CD8-positive, alpha-beta memory T cell (primary cell): ENCODE measurements around the gene LRIT3. TPM values are rescaled to one million over a fixed set of nuclear protein-coding genes. Genes with fewer than 3 reads are reported as not detected.
A peak's percentile ranks its signal among the peaks of the same experiment; 100 is the strongest.
"Not testable (repeated sequence)": the region's sequence is repeated elsewhere in the genome, so short reads cannot be mapped to it uniquely, and the experiment has no call there.

Experiments used
- CTCF ChIA-PET: fragments of 350-600 bp; sonication (Branson Sonifier 250); formaldehyde crosslinking; loops from one replicate; lab custom pipeline; 2021; ENCODE audit warnings: antibody characterized with exemption; lab: Charles Lee
- POLR2A ChIA-PET: fragments of 350-600 bp; sonication (Branson Sonifier 250); formaldehyde crosslinking; loops from one replicate; lab custom pipeline; 2021; ENCODE audit warnings: antibody characterized with exemption; lab: Charles Lee
- DNase-seq, 5 donors: peaks; one replicate each; pipeline versions ENCODE4 v3.0.0 to v3.0.0-alpha.2; 2020 to 2022; ENCODE audit warnings: mixed read lengths in 1 of 5
- H3K27ac ChIP-seq: one replicate; pipeline ENCODE4 v1.7.0; 2013; ENCODE audit warnings: low read depth, mild to moderate bottlenecking, low read length, moderate library complexity
- H3K27me3 ChIP-seq: 2 replicates; pipeline ENCODE4 v1.7.0; 2013; ENCODE audit warnings: low read length, mild to moderate bottlenecking; ENCODE audit not compliant: insufficient read depth, poor library complexity, severe bottlenecking
- H3K36me3 ChIP-seq: 2 replicates; pipeline ENCODE4 v1.7.0; 2013; ENCODE audit warnings: mild to moderate bottlenecking, low read length, moderate library complexity; ENCODE audit not compliant: insufficient read depth
- H3K4me1 ChIP-seq: 2 replicates; pipeline ENCODE4 v1.7.0; 2013; ENCODE audit warnings: mild to moderate bottlenecking, low read length, moderate library complexity; ENCODE audit not compliant: insufficient read depth
- H3K4me3 ChIP-seq: 2 replicates; pipeline ENCODE4 v1.7.0; 2013; ENCODE audit warnings: mild to moderate bottlenecking, low read length
- H3K9me3 ChIP-seq: 2 replicates; pipeline ENCODE4 v1.7.0; 2013; ENCODE audit warnings: mild to moderate bottlenecking, low read length
- H3K27ac Mint-ChIP-seq, 8 donors: one replicate each; pipeline ENCODE4 v1.8.0; 2020 to 2021; ENCODE audit warnings: mixed read lengths in 8 of 8, mild to moderate bottlenecking in 6 of 8, inconsistent platforms in 3 of 8, moderate library complexity in 3 of 8
- H3K27me3 Mint-ChIP-seq, 2 donors: one replicate each; pipeline ENCODE4 v1.8.0; 2020 to 2021; ENCODE audit warnings: mixed read lengths in 2 of 2, mild to moderate bottlenecking in 1 of 2, moderate library complexity in 1 of 2
- H3K36me3 Mint-ChIP-seq, 3 donors: one replicate each; pipeline ENCODE4 v1.8.0; 2020 to 2021; ENCODE audit warnings: mixed read lengths in 3 of 3, inconsistent platforms in 1 of 3, mild to moderate bottlenecking in 1 of 3
- H3K4me1 Mint-ChIP-seq, 3 donors: one replicate each; pipeline ENCODE4 v1.8.0; 2020 to 2021; ENCODE audit warnings: mixed read lengths in 3 of 3, inconsistent platforms in 1 of 3, mild to moderate bottlenecking in 1 of 3
- H3K4me3 Mint-ChIP-seq, 7 donors: one replicate each; pipeline ENCODE4 v1.8.0; 2020 to 2021; ENCODE audit warnings: mixed read lengths in 7 of 7, mild to moderate bottlenecking in 6 of 7, moderate library complexity in 4 of 7, inconsistent platforms in 2 of 7
- H3K9me3 Mint-ChIP-seq, 5 donors: one replicate each; pipeline ENCODE4 v1.8.0; 2020 to 2022; ENCODE audit warnings: mixed read lengths in 5 of 5, mild to moderate bottlenecking in 3 of 5, moderate library complexity in 2 of 5, inconsistent platforms in 1 of 5
- polyA plus RNA-seq: library from polyadenylated mRNA; unstranded; fragments of 300-500 nt; fragmentation: Illumina TruSeq; gene quantifications from one replicate; pipeline ENCODE4 v1.2.3, GENCODE V29; 2021
- total RNA-seq, 2 experiments: library from RNA; stranded (reverse); gene quantifications; one replicate each; pipeline ENCODE4 v1.2.3, GENCODE V29; 2021

LRIT3 gene
- total and polyA plus RNA-seq, 3 experiments from 2014 or later: 0.20 to 0.24 TPM; not detected in 1

- ChIA-PET CTCF (no interaction called here), POLR2A (no interaction called here)
These were observed 26.0 kb downstream of the LRIT3 start for GRCh38 chr4:109873791-109874514.

GRCh38 chr4:109875106-109875505 lies 27.2 kb downstream of the LRIT3 start:
- Mint-ChIP-seq H3K9me3 (no peaks in the 10 kb centered on the region), H3K4me1 (no peaks in the 10 kb centered on the region), H3K4me3 (no peak overlapping the region), H3K27ac (no peak overlapping the region), H3K27me3 (peaks cover 13 to 19% of the 10 kb centered on the region in 2 donors), H3K36me3 (peaks cover 1 to 3% (median 3%) of the 10 kb centered on the region in 3 donors)
- no peak overlapping the region for H3K4me3 ChIP-seq
- no peak overlapping the region for H3K27ac ChIP-seq
- no peaks in the 10 kb centered on the region for H3K4me1 ChIP-seq
- no peaks in the 10 kb centered on the region for H3K27me3 ChIP-seq
- no peaks in the 10 kb centered on the region for H3K36me3 ChIP-seq
- no peak for DNase-seq
- no peaks in the 10 kb centered on the region for H3K9me3 ChIP-seq
- POLR2A ChIA-PET: no interaction called here
- CTCF ChIA-PET: no interaction called here

More at GRCh38 chr4:109873791-109874514, 26.0 kb downstream of the LRIT3 start:
- H3K9me3 Mint-ChIP-seq: no peaks in the 10 kb centered on the region
- Histone ChIP-seq H3K36me3 (no peaks in the 10 kb centered on the region), H3K27ac (no peak overlapping the region), H3K27me3 (no peaks in the 10 kb centered on the region), H3K9me3 (no peaks in the 10 kb centered on the region), H3K4me1 (no peaks in the 10 kb centered on the region), H3K4me3 (no peak overlapping the region)
- no peak overlapping the region for H3K4me3 Mint-ChIP-seq
- no peak overlapping the region for H3K27ac Mint-ChIP-seq
- no peaks in the 10 kb centered on the region for H3K4me1 Mint-ChIP-seq
- DNase-seq: no peak
- H3K36me3 Mint-ChIP-seq: peaks cover 6 to 12% (median 9%) of the 10 kb centered on the region in 3 donors
- H3K27me3 Mint-ChIP-seq: peaks cover 10 to 13% of the 10 kb centered on the region in 2 donors

GRCh38 chr4:109875553-109875952 lies 27.6 kb downstream of the LRIT3 start:
- H3K4me3 ChIP-seq, H3K4me3 Mint-ChIP-seq, H3K4me1 ChIP-seq, H3K9me3 Mint-ChIP-seq, CTCF ChIA-PET, POLR2A ChIA-PET, DNase-seq, H3K36me3 ChIP-seq, H3K4me1 Mint-ChIP-seq, H3K27ac Mint-ChIP-seq, H3K27me3 ChIP-seq, H3K36me3 Mint-ChIP-seq, H3K9me3 ChIP-seq, H3K27ac ChIP-seq: not testable (repeated sequence)
- peaks cover 13 to 22% of the 10 kb centered on the region in 2 donors for H3K27me3 Mint-ChIP-seq

- no peaks in the 10 kb centered on the region for H3K9me3 Mint-ChIP-seq
- Histone ChIP-seq H3K9me3 (no peaks in the 10 kb centered on the region), H3K27me3 (no peaks in the 10 kb centered on the region), H3K4me1 (no peaks in the 10 kb centered on the region), H3K36me3 (no peaks in the 10 kb centered on the region), H3K27ac (no peak overlapping the region), H3K4me3 (no peak overlapping the region)
- ChIA-PET POLR2A (no interaction called here), CTCF (no interaction called here)
- H3K4me1 Mint-ChIP-seq: no peaks in the 10 kb centered on the region
- peaks cover 13 to 24% of the 10 kb centered on the region in 2 donors for H3K27me3 Mint-ChIP-seq
- H3K27ac Mint-ChIP-seq: no peak overlapping the region
- H3K36me3 Mint-ChIP-seq: peaks cover 0 to 3% (median 2%) of the 10 kb centered on the region in 3 donors
- no peak overlapping the region for H3K4me3 Mint-ChIP-seq
- DNase-seq: no peak
These were observed 28.8 kb downstream of the LRIT3 start for GRCh38 chr4:109876634-109877265.

GRCh38 chr4:109877400-109877799 lies 29.5 kb downstream of the LRIT3 start:
- Mint-ChIP-seq H3K9me3 (no peaks in the 10 kb centered on the region), H3K27ac (no peak overlapping the region), H3K4me1 (no peaks in the 10 kb centered on the region), H3K36me3 (peaks cover 0 to 3% (median 2%) of the 10 kb centered on the region in 3 donors), H3K27me3 (peaks cover 13 to 24% of the 10 kb centered on the region in 2 donors), H3K4me3 (peak overlapping the region in 1 of 7 donors; percentile 28)
- no peaks in the 10 kb centered on the region for H3K9me3 ChIP-seq
- ChIA-PET CTCF (no interaction called here), POLR2A (no interaction called here)
- H3K4me1 ChIP-seq: no peaks in the 10 kb centered on the region
- H3K36me3 ChIP-seq: no peaks in the 10 kb centered on the region
- H3K4me3 ChIP-seq: no peak overlapping the region
- no peak for DNase-seq
- H3K27me3 ChIP-seq: no peaks in the 10 kb centered on the region
- H3K27ac ChIP-seq: no peak overlapping the region

GRCh38 chr4:109878355-109878754 lies 30.4 kb downstream of the LRIT3 start:
- Histone ChIP-seq H3K27me3 (no peaks in the 10 kb centered on the region), H3K36me3 (no peaks in the 10 kb centered on the region), H3K9me3 (no peaks in the 10 kb centered on the region), H3K4me3 (no peak overlapping the region), H3K27ac (no peak overlapping the region), H3K4me1 (no peaks in the 10 kb centered on the region)
- ChIA-PET CTCF (no interaction called here), POLR2A (no interaction called here)
- no peak for DNase-seq
- Mint-ChIP-seq H3K9me3 (no peaks in the 10 kb centered on the region), H3K36me3 (peaks cover 0 to 3% (median 2%) of the 10 kb centered on the region in 3 donors), H3K27me3 (peaks cover 13 to 28% of the 10 kb centered on the region in 2 donors), H3K4me3 (no peak overlapping the region), H3K27ac (no peak overlapping the region), H3K4me1 (no peaks in the 10 kb centered on the region)

GRCh38 chr4:109879081-109879480 lies 31.2 kb downstream of the LRIT3 start:
- Histone ChIP-seq H3K4me1 (no peaks in the 10 kb centered on the region), H3K36me3 (no peaks in the 10 kb centered on the region), H3K27ac (no peak overlapping the region), H3K27me3 (no peaks in the 10 kb centered on the region), H3K9me3 (no peaks in the 10 kb centered on the region), H3K4me3 (no peak overlapping the region)
- no peaks in the 10 kb centered on the region for H3K9me3 Mint-ChIP-seq
- no peak overlapping the region for H3K27ac Mint-ChIP-seq
- H3K4me3 Mint-ChIP-seq: no peak overlapping the region
- ChIA-PET CTCF (no interaction called here), POLR2A (no interaction called here)
- H3K4me1 Mint-ChIP-seq: no peaks in the 10 kb centered on the region
- peaks cover 15 to 28% of the 10 kb centered on the region in 2 donors for H3K27me3 Mint-ChIP-seq
- peaks cover 0 to 3% (median 2%) of the 10 kb centered on the region in 3 donors for H3K36me3 Mint-ChIP-seq
- DNase-seq: no peak

- no peak overlapping the region for H3K4me3 Mint-ChIP-seq
- POLR2A ChIA-PET: no interaction called here
- CTCF ChIA-PET: no interaction called here
- no peaks in the 10 kb centered on the region for H3K9me3 Mint-ChIP-seq
- H3K4me1 Mint-ChIP-seq: no peaks in the 10 kb centered on the region
- Histone ChIP-seq H3K27ac (no peak overlapping the region), H3K9me3 (no peaks in the 10 kb centered on the region), H3K4me1 (no peaks in the 10 kb centered on the region), H3K36me3 (no peaks in the 10 kb centered on the region), H3K4me3 (no peak overlapping the region), H3K27me3 (no peaks in the 10 kb centered on the region)
- H3K27ac Mint-ChIP-seq: no peak overlapping the region
- peaks cover 0 to 2% (median 0%) of the 10 kb centered on the region in 3 donors for H3K36me3 Mint-ChIP-seq
- peaks cover 15 to 28% of the 10 kb centered on the region in 2 donors for H3K27me3 Mint-ChIP-seq
- no peak for DNase-seq
These were observed 31.9 kb downstream of the LRIT3 start for GRCh38 chr4:109879636-109880314.
